ENCODE data around the gene KRTAP10-3. TPM values are rescaled to one million over a fixed set of nuclear protein-coding genes. Genes with fewer than 3 reads are reported as not detected.

The KRTAP10-3 gene
- total RNA-seq, 4 donors from 2014 or later = not detected

DNA sequence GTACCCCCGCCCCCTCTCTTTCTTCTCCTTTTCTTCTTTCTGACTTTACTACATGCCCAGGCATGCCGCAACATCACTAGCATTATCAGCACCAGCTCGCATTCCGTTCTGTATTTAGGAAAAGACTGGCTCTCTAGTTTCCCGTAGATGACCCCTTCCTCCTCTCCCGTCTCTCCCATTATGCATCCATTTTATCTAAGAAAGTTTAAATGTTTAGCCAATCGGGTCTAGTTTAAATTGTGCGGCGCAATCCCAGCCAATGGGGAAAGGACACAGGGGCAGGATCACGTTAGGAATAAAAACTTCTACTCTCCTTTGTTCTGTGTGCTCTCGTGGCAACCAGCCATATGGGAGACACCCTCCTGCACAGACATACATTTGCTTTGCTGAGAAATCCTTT is 39.5 kb upstream of the KRTAP10-3 start:
- TF ChIP-seq, protein P1, sequence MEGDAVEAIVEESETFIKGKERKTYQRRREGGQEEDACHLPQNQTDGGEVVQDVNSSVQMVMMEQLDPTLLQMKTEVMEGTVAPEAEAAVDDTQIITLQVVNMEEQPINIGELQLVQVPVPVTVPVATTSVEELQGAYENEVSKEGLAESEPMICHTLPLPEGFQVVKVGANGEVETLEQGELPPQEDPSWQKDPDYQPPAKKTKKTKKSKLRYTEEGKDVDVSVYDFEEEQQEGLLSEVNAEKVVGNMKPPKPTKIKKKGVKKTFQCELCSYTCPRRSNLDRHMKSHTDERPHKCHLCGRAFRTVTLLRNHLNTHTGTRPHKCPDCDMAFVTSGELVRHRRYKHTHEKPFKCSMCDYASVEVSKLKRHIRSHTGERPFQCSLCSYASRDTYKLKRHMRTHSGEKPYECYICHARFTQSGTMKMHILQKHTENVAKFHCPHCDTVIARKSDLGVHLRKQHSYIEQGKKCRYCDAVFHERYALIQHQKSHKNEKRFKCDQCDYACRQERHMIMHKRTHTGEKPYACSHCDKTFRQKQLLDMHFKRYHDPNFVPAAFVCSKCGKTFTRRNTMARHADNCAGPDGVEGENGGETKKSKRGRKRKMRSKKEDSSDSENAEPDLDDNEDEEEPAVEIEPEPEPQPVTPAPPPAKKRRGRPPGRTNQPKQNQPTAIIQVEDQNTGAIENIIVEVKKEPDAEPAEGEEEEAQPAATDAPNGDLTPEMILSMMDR (IDR thresholded peaks at IDR 0.05 in 4 of 5, conservative IDR thresholded peaks at IDR 0.05 in 1 of 5) = no peak
- TF ChIP-seq POLR2A (IDR thresholded peaks at IDR 0.05) = no peak
- Histone ChIP-seq H3K4me3 (no peak overlapping the region), H3K9me3 (no peaks in the 10 kb centered on the region), H3K36me3 (no peaks in the 10 kb centered on the region), H3K27me3 (peaks cover 30 to 49% (median 48%) of the 10 kb centered on the region in 3 donors), H3K4me1 (no peaks in the 10 kb centered on the region), H3K27ac (no peak overlapping the region)
- ATAC-seq = no peak
- in situ Hi-C loops (cut with MboI; ENCODE audit: low sequenced_read_pairs in 4 of 4) (no loop called here), intact Hi-C loops (cut with DNase I; ENCODE audit: low total_unique reads) (no loop called here)
- DNase-seq = no peak

GRCh38 chr21:44596068-44596725 is 37.6 kb upstream of the KRTAP10-3 start:
- intact Hi-C loops (cut with DNase I; ENCODE audit: low total_unique reads) = no loop called here
- in situ Hi-C loops (cut with MboI; ENCODE audit: low sequenced_read_pairs in 4 of 4) = no loop called here
- Histone ChIP-seq H3K4me3 (no peak overlapping the region), H3K9me3 (no peaks in the 10 kb centered on the region), H3K27ac (no peak overlapping the region), H3K36me3 (no peaks in the 10 kb centered on the region), H3K4me1 (no peaks in the 10 kb centered on the region), H3K27me3 (peaks cover 28 to 52% (median 35%) of the 10 kb centered on the region in 3 donors)
- ATAC-seq (no peak), DNase-seq (no peak)
- TF ChIP-seq POLR2A (IDR thresholded peaks at IDR 0.05) = no peak
- TF ChIP-seq, protein P1 (IDR thresholded peaks at IDR 0.05 in 4 of 5, conservative IDR thresholded peaks at IDR 0.05 in 1 of 5) = no peak

DNA sequence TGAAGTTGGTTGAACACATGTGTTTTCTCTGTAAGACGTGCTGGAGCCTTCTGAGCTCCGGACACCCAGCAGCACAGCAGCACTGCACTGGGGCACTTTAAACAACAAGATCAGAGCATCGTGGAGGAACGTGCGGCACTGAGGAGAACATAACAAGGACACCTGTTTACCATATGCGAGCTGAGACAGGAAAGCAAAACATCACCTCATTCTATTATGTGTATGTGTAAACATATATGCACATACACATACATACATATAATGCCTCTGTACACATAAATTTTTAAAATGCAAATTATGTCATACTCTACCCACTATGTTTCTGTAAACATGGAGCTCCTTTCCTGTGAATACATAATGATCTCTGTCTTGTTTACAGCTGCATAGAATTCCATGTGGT is 36.9 kb upstream of the KRTAP10-3 start:
- no peak overlapping the region for H3K27ac ChIP-seq
- H3K36me3 ChIP-seq = no peaks in the 10 kb centered on the region
- DNase-seq (no peak), ATAC-seq (no peak)
- peaks cover 25 to 49% (median 35%) of the 10 kb centered on the region in 3 donors for H3K27me3 ChIP-seq
- in situ Hi-C loops (cut with MboI; ENCODE audit: low sequenced_read_pairs in 4 of 4) = no loop called here
- no peak for TF ChIP-seq POLR2A (IDR thresholded peaks at IDR 0.05)
- TF ChIP-seq, protein P1 (IDR thresholded peaks at IDR 0.05 in 4 of 5, conservative IDR thresholded peaks at IDR 0.05 in 1 of 5) = no peak
- H3K9me3 ChIP-seq = no peaks in the 10 kb centered on the region
- intact Hi-C loops (cut with DNase I; ENCODE audit: low total_unique reads) = no loop called here
- no peaks in the 10 kb centered on the region for H3K4me1 ChIP-seq
- no peak overlapping the region for H3K4me3 ChIP-seq

DNA sequence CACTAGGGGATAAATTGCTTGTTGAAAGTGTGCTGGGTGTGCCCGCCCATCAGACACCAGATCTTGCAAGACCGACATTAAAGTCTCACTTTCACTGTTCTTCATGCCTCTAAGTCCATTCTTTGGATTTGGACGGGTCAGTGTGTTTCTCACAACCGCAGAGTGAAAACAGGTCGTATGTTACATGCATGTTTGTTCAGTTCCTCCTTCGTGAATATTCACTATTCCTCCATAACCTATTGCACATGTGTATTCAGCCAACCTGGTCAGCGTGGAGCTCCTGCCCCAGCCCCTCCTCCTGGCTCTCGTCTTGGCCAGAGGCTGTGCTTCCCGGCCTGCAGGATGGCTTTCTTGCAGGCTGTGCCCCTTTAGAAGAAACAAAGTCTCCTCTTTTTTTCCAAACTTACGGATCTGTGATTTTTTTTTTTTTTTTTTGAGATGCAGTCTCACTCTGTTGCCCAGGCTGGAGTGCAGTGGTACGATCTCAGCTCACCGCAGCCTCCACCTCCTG is 35.9 kb upstream of the KRTAP10-3 start:
- peaks cover 22 to 48% (median 28%) of the 10 kb centered on the region in 3 donors for H3K27me3 ChIP-seq
- no peak overlapping the region for H3K4me3 ChIP-seq
- DNase-seq (no peak), ATAC-seq (no peak)
- H3K36me3 ChIP-seq = no peaks in the 10 kb centered on the region
- intact Hi-C loops (cut with DNase I; ENCODE audit: low total_unique reads) = no loop called here
- no peak overlapping the region for H3K27ac ChIP-seq
- H3K9me3 ChIP-seq = no peaks in the 10 kb centered on the region
- H3K4me1 ChIP-seq = no peaks in the 10 kb centered on the region
- in situ Hi-C loops (cut with MboI; ENCODE audit: low sequenced_read_pairs in 4 of 4) = no loop called here
- no peak for TF ChIP-seq POLR2A (IDR thresholded peaks at IDR 0.05)
- TF ChIP-seq, protein P1 (IDR thresholded peaks at IDR 0.05 in 4 of 5, conservative IDR thresholded peaks at IDR 0.05 in 1 of 5) = no peak

Measured in gastrocnemius medialis (tissue), 4 donors.